ENCODE measurements around the gene MEMO1. TPM values are rescaled to one million over a fixed set of nuclear protein-coding genes. Genes with fewer than 3 reads are reported as not detected.

Gene MEMO1
- total and polyA plus RNA-seq, 4 donors: 30.7 to 38.5 (median 32.2) TPM

- Histone ChIP-seq H3K27me3 (ENCODE audit: control insufficient read depth in 3 of 3, insufficient read depth in 3 of 3, low read length in 2 of 3) (no peaks in the 10 kb centered on the region), H3K27ac (ENCODE audit: low read depth in 1 of 2, low read length in 1 of 2) (no peak overlapping the region), H3K36me3 (ENCODE audit: control insufficient read depth in 4 of 4, insufficient read depth in 4 of 4, low read length in 4 of 4) (no peaks in the 10 kb centered on the region), H3K9ac (ENCODE audit: insufficient read depth in 1 of 2, low read length in 2 of 2) (no peak overlapping the region), H3K9me3 (ENCODE audit: control insufficient read depth in 4 of 4, insufficient read depth in 3 of 4, low read length in 3 of 4) (peaks cover 0 to 24% (median 12%) of the 10 kb centered on the region in 4 donors), H3K4me3 (no peak overlapping the region), H3K4me1 (ENCODE audit: control insufficient read depth in 5 of 5, insufficient read depth in 5 of 5, low read length in 5 of 5) (no peaks in the 10 kb centered on the region)
- no peak for TF ChIP-seq CTCF (IDR thresholded peaks at IDR 0.05; ENCODE audit: control extremely low read depth, extremely low read depth)
- WGBS, 2 donors: 95 to 98% methylated on average over 7 of the region's 7 CpGs
- no peak for ATAC-seq (ENCODE audit: insufficient read depth, low FRiP score)
- no peak for DNase-seq
These were observed 188.2 kb downstream of the MEMO1 start for GRCh38 chr2:31822587-31822986.

Other genes starting within 250 kb of the MEMO1 start
- 10 to 100 TPM; 53.8 to 78.2 TPM for gene DPY30, start 28.8 kb upstream of the MEMO1 start, total RNA-seq
- 100 to 1,000 TPM in 1 of 2 donors, 10 to 100 TPM in 1; 60.0 to 144 TPM for gene DPY30, start 28.8 kb upstream of the MEMO1 start, polyA plus RNA-seq
- 10 to 100 TPM; 12.8 to 30.5 TPM for gene SPAST, start 52.5 kb upstream of the MEMO1 start, total RNA-seq
- gene SPAST, start 52.5 kb upstream of the MEMO1 start, polyA plus RNA-seq: 1 to 10 TPM; 4.1 to 6.5 TPM
- 10 to 100 TPM; 19.0 to 27.7 TPM for gene SLC30A6, start 154.9 kb upstream of the MEMO1 start, total RNA-seq
- gene SLC30A6, start 154.9 kb upstream of the MEMO1 start, polyA plus RNA-seq: 10 to 100 TPM in 1 of 2 donors, 1 to 10 TPM in 1; 4.4 to 10.5 TPM